ENCODE results near the gene KRTAP26-1. TPM values are rescaled to one million over a fixed set of nuclear protein-coding genes. Genes with fewer than 3 reads are reported as not detected.

The KRTAP26-1 gene
- polyA plus RNA-seq, 1 of the 3 experiments (the other 2 are of a cell fraction), result not detected

DNA sequence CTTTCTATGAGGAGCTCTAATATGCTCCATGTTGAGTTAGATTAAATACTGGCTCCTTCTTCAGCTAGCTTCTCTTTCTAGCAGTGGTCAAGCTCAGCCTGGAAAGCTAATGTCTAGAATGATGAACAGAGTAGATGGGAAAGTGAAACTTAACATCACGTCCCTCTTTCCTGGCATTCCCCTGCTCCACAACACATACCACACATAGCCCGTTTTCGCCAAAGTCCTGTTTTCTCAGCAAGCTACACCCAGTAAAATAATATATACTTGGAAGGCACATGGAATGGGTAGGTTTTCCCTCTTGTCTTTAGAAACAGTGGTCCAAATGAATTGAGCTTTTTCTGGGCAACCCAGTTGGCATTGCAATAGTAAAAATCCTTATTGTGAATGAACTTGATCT lies 13.6 kb upstream of the KRTAP26-1 start:
- 4% methylated on average over 3 of the region's 3 CpGs for WGBS (ENCODE audit: low lambda C conversion rate)
- Histone ChIP-seq H3K4me3 (ENCODE audit: low read depth in 2 of 2, low read length in 1 of 2) (no peak overlapping the region), H2AFZ (ENCODE audit: low read depth) (no peak overlapping the region), H3K9me3 (no peaks in the 10 kb centered on the region), H3K27me3 (ENCODE audit: insufficient read depth) (no peaks in the 10 kb centered on the region), H4K20me1 (ENCODE audit: insufficient read depth) (no peaks in the 10 kb centered on the region), H3K36me3 (replicated peaks in 1 of 2; ENCODE audit: control insufficient read depth in 1 of 2, insufficient read depth in 2 of 2, low read length in 1 of 2) (no peaks in the 10 kb centered on the region), H3K9ac (no peak overlapping the region), H3K4me2 (no peak overlapping the region), H3K27ac (ENCODE audit: low read depth in 2 of 2, low read length in 1 of 2) (no peak overlapping the region), H3K4me1 (ENCODE audit: control insufficient read depth in 1 of 2, insufficient read depth in 2 of 2, low read depth in 1 of 2, low read length in 1 of 2) (no peaks in the 10 kb centered on the region), H3K9me2 (no peaks in the 10 kb centered on the region), H3F3A (replicated peaks; ENCODE audit: insufficient read depth) (no peaks in the 10 kb centered on the region), H3K79me2 (ENCODE audit: insufficient read depth) (no peaks in the 10 kb centered on the region)
- ChIA-PET POLR2A (no interaction called here), CTCF (interaction anchor here (0.7 kb wide), 1 partner anchor 65 kb away, joined by 3 read pairs; no protein-coding TSS in a partner anchor)
- TF ChIP-seq TAF1 (IDR thresholded peaks at IDR 0.05; ENCODE audit: borderline replicate concordance, low read depth, low read length) (no peak), SMC3 (IDR thresholded peaks at IDR 0.05; ENCODE audit: low read depth, low read length) (no peak), GATA2 (CRISPR knock-in tag; IDR thresholded peaks at IDR 0.05) (no peak), ELF1 (IDR thresholded peaks at IDR 0.05) (no peak), CHD2 (IDR thresholded peaks at IDR 0.05; ENCODE audit: low read length, partially characterized antibody) (no peak)
- no peak for DNase-seq

DNA sequence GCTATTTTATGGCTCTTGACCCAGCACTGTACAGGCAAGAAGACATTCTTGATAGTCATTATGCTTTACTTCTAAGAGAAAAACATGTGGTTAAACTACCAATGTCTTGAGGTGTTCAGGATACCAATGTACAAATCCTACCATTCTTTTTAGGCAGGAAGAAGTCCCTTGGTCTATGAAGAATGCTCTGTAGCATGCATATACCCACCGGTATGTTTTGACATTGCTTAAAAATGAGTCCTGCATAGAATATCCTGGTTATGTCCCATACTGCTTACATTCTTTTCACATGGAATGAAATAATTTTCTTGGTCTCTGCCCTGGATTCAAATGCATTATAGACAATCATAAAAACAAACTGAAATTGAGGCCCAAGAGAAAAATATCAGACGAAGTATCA lies 12.6 kb upstream of the KRTAP26-1 start:
- no peaks in the 10 kb centered on the region for H3K79me2 ChIP-seq (ENCODE audit: insufficient read depth)
- H3K27me3 ChIP-seq (ENCODE audit: insufficient read depth), result no peaks in the 10 kb centered on the region
- H3K9me3 ChIP-seq, result no peaks in the 10 kb centered on the region
- H3K36me3 ChIP-seq (replicated peaks in 1 of 2; ENCODE audit: control insufficient read depth in 1 of 2, insufficient read depth in 2 of 2, low read length in 1 of 2), result no peaks in the 10 kb centered on the region
- no peak overlapping the region for H3K9ac ChIP-seq
- no peak overlapping the region for H3K4me2 ChIP-seq
- no peaks in the 10 kb centered on the region for H3F3A ChIP-seq (replicated peaks; ENCODE audit: insufficient read depth)
- no peaks in the 10 kb centered on the region for H4K20me1 ChIP-seq (ENCODE audit: insufficient read depth)
- POLR2A ChIA-PET, result no interaction called here
- DNase-seq, result no peak
- TF ChIP-seq YY1 (IDR thresholded peaks at IDR 0.05; ENCODE audit: low read depth), result no peak
- no peak for TF ChIP-seq NFIC (IDR thresholded peaks at IDR 0.05; ENCODE audit: borderline replicate concordance)
- no peak for TF ChIP-seq RXRA (IDR thresholded peaks at IDR 0.05; ENCODE audit: borderline replicate concordance, low read depth)
- no peak for TF ChIP-seq GATA2 (CRISPR knock-in tag; IDR thresholded peaks at IDR 0.05)
- no peak for TF ChIP-seq MXI1 (IDR thresholded peaks at IDR 0.05; ENCODE audit: low read depth, low read length)
- TF ChIP-seq, protein P1, sequence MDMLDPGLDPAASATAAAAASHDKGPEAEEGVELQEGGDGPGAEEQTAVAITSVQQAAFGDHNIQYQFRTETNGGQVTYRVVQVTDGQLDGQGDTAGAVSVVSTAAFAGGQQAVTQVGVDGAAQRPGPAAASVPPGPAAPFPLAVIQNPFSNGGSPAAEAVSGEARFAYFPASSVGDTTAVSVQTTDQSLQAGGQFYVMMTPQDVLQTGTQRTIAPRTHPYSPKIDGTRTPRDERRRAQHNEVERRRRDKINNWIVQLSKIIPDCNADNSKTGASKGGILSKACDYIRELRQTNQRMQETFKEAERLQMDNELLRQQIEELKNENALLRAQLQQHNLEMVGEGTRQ (IDR thresholded peaks at IDR 0.05; ENCODE audit: borderline replicate concordance, low read depth, low read length), result no peak
- TF ChIP-seq, protein P2, sequence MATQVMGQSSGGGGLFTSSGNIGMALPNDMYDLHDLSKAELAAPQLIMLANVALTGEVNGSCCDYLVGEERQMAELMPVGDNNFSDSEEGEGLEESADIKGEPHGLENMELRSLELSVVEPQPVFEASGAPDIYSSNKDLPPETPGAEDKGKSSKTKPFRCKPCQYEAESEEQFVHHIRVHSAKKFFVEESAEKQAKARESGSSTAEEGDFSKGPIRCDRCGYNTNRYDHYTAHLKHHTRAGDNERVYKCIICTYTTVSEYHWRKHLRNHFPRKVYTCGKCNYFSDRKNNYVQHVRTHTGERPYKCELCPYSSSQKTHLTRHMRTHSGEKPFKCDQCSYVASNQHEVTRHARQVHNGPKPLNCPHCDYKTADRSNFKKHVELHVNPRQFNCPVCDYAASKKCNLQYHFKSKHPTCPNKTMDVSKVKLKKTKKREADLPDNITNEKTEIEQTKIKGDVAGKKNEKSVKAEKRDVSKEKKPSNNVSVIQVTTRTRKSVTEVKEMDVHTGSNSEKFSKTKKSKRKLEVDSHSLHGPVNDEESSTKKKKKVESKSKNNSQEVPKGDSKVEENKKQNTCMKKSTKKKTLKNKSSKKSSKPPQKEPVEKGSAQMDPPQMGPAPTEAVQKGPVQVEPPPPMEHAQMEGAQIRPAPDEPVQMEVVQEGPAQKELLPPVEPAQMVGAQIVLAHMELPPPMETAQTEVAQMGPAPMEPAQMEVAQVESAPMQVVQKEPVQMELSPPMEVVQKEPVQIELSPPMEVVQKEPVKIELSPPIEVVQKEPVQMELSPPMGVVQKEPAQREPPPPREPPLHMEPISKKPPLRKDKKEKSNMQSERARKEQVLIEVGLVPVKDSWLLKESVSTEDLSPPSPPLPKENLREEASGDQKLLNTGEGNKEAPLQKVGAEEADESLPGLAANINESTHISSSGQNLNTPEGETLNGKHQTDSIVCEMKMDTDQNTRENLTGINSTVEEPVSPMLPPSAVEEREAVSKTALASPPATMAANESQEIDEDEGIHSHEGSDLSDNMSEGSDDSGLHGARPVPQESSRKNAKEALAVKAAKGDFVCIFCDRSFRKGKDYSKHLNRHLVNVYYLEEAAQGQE (IDR thresholded peaks at IDR 0.05; ENCODE audit: low read depth, low read length), result no peak
- TF ChIP-seq JUND (IDR thresholded peaks at IDR 0.05), result no peak
- no peak for TF ChIP-seq RFX5 (IDR thresholded peaks at IDR 0.05; ENCODE audit: low read length)
- no peak for TF ChIP-seq GABPA (IDR thresholded peaks at IDR 0.05; ENCODE audit: low read depth)
- no peak for TF ChIP-seq NRF1 (IDR thresholded peaks at IDR 0.05; ENCODE audit: low read depth, low read length)
- TF ChIP-seq RAD21 (IDR thresholded peaks at IDR 0.05; ENCODE audit: low read length), result no peak
- TF ChIP-seq ELF1 (IDR thresholded peaks at IDR 0.05), result no peak
- TF ChIP-seq SMC3 (IDR thresholded peaks at IDR 0.05; ENCODE audit: low read depth, low read length), result no peak
- no peaks in the 10 kb centered on the region for H3K4me1 ChIP-seq (ENCODE audit: control insufficient read depth in 1 of 2, insufficient read depth in 2 of 2, low read depth in 1 of 2, low read length in 1 of 2)
- H3K27ac ChIP-seq (ENCODE audit: low read depth in 2 of 2, low read length in 1 of 2), result no peak overlapping the region
- 0% methylated on average over 2 of the region's 2 CpGs for WGBS (ENCODE audit: low lambda C conversion rate)
- H3K4me3 ChIP-seq (ENCODE audit: low read depth in 2 of 2, low read length in 1 of 2), result no peak overlapping the region
- no peak overlapping the region for H2AFZ ChIP-seq (ENCODE audit: low read depth)
- H3K9me2 ChIP-seq, result no peaks in the 10 kb centered on the region
- CTCF ChIA-PET, result interaction anchor here (1.6 kb wide), 1 partner anchor 9 kb away, joined by 9 read pairs; no protein-coding TSS in a partner anchor

Data from SK-N-SH (cell line).